Smooth muscle cell of the brain vasculature (primary cell): ENCODE data around the gene MLPH.

Experiments
- DNase-seq: peaks from one replicate; pipeline ENCODE4 v3.0.0-alpha.2; 2012; ENCODE audit warnings: low read depth, low spot score

Gene MLPH

DNA sequence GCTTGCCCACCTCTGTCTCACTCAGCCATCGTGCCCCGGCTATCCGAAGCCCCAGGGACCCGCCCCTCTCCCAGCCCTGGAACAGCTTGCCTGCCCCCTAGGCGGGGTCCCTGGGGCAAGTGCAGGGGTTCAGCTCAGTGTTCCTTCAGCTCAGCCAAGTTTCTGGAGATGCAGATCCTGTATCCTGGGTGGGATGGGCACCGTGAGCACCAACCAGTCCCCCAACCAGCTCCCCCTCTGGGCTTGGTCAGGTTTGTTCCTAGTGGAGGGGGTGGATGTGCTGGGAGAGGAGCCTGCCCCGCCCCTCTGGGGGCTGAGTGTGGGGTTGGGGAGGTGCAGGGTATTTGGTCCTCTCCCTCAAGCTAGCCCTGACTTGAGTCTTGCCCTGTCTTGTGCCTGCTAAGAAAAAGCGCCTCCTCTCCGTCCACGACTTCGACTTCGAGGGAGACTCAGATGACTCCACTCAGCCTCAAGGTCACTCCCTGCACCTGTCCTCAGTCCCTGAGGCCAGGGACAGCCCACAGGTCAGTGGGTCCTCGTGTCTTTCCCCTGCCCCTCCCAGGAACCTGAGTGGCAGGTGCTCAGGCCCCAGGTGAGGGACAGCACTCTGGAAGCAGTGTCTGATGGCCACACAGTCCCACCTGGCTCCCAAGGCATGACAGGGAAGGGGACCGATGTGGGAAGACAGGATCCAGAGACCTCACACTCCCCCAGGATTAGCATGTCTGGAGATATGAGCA, 32.6 kb downstream of the MLPH start:
- DNase-seq: no peak

DNA sequence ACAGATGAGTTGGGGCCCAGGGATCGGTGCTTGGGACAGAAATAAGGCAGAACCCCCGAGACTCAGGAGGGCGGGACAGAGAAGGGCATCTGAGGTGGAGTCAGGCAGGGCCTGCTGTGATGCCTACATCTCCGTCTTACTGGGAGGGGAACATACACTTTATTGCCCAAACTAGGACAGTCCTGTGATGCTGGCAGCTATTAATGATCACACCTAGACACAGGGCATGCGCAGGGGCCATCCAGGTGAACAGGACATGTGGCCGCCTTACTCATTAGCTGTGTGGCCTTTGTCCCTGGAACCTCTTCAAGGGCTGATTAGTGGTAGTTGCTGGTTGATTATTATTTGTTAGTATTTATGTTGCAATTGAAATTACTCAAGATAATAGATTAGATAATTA, 33.2 kb downstream of the MLPH start:
- no peak for DNase-seq

DNA sequence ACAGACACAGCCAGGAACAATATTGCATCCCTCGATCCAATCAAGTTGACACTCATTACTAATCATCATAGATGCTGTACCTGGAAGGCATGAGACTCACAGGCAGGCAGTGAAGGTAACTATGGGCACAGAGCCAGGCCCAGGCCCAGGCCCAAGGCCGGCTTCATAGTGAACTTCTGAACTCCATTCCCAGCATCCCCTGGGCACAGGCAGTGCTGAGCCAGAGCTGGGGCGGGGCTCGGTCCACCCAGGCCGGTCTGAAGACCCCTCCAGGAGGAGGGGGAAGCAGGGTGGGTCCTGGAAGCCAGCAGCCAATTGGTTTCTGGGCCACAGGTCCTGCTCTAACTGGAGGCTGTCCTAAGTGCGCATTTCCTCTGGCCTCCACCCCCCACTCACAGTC, 37.6 kb downstream of the MLPH start:
- DNase-seq: no peak

GRCh38 chr2:237525559-237526157, 38.6 kb downstream of the MLPH start:
- DNase-seq: no peak

DNA sequence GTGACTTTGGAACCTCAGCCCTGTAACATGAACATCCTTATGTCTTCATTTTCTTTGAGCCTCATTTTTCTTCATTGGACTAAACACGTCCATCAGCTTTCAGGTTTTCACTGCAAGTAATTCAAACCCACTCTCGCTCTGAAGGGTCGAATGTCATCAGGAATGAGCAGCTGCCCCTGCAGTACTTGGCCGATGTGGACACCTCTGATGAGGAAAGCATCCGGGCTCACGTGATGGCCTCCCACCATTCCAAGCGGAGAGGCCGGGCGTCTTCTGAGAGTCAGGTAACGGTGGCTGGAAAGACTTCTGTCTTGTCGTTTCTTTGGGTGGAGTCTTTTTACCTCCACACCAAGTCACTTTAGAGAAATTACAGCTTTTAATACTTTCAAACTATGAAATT, 40.2 kb downstream of the MLPH start:
- no peak for DNase-seq

- DNase-seq: no peak
These were observed 40.7 kb downstream of the MLPH start for GRCh38 chr2:237527766-237528165.

GRCh38 chr2:237529452-237530402, 42.7 kb downstream of the MLPH start:
- no peak for DNase-seq

DNA sequence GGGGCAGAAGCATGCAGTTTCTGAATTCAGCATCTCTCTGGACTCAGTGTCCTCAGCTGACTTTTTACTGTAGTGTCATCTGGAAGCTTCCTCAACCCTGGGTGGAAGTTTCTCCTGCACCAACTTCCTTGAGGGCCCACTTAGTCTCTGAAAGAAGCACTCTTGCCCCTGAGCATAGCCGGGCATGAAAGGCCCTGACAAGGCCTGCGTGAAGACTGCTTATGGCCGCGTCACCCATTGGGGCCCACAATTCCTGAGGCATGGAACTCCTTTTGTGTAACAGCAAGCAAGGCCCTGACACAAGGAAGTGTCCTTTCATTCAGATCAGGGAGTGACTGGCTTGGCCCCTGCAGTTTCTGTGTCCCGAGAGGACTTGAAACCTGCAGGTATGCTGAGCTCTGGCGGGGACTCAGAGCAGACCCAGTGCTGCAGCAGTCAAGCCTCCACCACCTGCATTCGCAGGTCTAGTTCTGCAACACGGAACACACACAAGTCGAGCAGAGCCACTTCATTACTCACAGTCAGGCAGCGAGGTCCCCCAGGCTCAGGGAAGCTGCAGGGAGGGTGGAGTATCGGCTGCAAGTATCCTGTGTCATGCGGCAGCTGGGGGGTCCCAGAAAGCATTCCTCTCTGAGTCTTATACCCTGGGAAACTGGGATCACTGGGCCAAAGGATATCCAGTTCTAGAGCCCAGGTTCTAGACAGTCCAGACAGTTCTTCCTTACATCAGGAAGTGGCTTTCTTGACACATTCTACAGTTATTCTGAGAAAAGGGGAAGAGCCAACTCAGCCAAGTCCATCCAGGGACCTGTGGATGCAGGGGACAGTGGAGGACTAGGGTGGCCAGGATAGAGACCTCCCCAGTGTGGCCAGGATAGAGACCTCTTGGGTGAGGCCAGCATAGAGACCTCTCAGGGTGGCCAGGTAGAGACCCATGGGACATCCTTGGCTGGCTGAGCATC, 43.7 kb downstream of the MLPH start:
- no peak for DNase-seq

DNA sequence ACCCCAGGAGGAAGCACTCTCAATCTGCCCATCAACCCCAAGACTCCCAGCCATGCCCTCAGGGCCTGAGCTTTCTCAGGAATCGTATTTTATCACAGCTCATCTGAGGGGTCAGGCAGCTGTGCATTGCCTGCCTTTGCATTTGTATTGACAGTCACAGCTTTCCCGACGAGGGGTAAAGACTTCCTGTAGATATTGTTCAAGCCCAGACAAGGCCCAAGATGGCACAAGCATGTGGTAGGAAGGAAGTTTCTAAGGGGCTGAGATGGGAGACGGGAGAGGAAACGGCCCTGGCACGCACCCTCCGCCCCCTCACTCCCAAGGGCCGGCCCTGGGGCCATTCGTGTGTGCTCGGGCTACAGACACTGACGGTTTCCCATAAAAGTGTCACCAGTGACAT, 45.1 kb downstream of the MLPH start:
- no peak for DNase-seq

DNA sequence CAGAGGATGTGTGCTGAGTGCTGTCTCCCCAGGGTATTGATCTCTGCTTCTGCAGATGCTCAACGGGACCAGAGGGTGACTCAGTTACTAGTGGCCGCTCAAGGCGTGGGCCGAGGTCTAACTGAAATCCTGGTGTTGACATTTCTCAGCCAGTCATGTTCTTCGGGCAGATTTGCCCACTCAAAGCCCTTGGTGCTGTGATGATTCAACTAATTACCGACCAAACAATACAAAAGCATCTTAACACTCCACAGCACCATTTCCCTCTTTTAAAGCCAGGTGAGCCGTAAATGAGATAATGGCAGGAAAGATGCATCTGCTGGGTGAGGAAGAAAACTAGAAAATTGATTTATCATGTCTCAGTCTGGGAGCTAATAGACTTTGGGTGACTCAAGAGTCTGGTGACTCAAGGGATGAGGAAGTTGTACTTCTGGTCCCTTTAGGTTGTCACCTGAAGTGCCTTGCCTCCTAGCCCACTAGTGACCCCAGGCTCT, 46.7 kb downstream of the MLPH start:
- no peak for DNase-seq

GRCh38 chr2:237534380-237534779, 47.3 kb downstream of the MLPH start:
- DNase-seq: no peak

DNA sequence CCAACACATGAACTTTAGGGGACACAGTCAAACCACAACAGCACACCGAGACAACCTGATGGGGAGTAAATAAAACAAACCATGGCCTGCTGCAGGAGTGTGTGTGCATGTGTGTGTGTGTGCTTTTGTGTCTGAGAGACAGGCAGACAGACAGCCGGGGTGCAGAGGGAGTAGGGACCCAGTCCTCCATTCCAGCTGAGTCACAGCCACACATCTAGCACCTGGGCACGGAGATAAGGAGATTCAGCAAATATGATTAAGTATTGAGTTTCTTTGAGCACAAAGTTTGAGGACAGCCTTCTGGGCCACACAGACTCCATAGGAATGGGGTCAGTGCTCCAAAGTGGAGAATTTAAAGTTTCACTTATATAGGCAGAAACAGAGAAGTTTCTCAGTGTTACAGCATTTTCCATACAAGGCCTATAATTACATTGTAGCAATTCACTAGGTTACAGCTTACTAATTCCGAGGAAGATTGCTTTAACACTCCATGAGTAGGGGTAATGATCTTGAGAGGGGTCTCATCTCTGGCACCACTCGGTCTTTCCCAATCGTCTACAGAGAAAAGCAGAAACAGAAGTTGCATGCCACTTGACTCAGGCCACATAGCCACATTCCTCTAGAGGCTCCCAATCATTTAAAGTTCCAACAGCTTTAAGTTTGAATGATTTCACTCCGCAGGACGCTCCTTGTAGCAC, 48.5 kb downstream of the MLPH start:
- no peak for DNase-seq

DNA sequence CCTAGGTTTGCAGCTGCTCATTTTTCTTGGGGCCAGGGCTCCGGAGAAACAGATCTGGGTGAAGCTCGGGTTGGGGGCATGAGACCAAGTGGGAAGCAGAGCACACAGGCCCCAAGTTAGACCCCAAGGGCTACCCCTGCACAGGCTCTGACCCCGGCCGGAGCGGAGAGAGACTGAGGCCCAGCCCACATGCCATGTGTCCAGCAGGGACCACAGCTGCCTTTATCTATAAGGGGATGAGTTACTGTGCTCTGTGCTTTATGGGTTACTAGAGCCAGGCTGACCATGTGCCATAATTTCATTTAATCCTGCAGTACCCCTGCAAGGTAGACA, 49.0 kb downstream of the MLPH start:
- DNase-seq: no peak

DNA sequence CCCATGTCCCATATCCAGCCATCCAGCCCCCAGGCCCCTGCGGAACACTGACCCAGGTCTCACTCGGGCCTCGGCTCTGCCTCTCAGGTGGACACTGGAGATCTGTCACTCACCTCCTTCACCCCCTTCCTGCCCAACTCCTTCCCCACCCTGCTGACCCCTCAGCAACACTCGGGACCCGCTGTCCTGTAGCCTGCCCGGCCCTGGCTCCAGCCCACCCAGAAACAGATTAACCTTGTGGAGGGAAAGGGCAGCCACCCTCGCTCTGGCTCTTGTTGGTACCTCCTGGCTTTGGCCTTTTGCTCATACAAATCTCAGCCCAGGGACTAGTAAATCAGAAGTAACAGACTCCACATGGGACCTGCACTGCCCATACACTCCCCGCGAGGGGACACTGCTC, 49.6 kb downstream of the MLPH start:
- DNase-seq: no peak

- no peak for DNase-seq
These were observed 51.1 kb downstream of the MLPH start for GRCh38 chr2:237538001-237538720.

DNA sequence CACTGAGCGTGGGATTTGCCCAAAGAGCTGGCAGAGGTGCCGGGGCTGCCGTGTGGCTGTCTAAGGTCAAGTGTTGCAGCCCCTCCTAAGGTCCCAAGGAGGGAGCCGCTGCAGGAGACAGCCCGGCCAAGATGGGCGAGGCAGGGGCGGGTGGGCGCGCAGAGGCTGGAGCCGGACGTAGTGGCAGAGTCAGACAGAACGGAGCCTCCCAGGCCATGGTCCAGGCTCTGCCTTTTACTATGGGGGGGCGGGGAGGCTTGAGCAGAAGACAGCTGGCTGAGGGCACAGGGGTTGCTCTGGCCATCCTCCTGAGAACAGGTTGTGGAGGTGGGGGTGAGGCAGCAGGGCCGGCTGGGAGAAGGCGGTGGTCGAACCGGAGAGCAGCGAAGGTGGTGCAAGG, 51.9 kb downstream of the MLPH start:
- no peak for DNase-seq

- no peak for DNase-seq
These were observed 52.6 kb downstream of the MLPH start for GRCh38 chr2:237539681-237540080.

DNA sequence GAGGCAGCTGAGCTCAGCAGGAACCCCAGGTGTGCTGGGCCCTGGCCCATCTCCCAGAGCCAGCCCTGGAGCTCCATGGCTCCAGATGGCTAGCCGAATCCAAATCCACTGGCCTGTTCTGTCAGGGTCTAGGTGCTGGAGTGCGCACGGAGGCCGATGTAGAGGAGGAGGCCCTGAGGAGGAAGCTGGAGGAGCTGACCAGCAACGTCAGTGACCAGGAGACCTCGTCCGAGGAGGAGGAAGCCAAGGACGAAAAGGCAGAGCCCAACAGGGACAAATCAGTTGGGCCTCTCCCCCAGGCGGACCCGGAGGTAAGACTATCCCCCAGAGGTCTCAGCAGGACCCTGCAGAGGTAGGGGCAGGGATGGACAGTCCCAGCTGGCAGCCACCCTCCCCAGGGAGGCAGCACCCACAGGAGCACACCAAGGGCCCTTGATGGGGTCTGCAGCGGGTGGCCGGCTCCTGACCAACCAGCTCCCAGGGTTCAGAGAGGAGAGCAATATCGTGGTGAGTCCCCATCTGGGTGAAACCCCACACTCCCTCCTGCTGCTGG, 53.2 kb downstream of the MLPH start:
- no peak for DNase-seq

GRCh38 chr2:237540823-237541222, 53.8 kb downstream of the MLPH start:
- no peak for DNase-seq

- DNase-seq: no peak
These were observed 54.2 kb downstream of the MLPH start for GRCh38 chr2:237541243-237541642.
